GM23248 (cell line): ENCODE results near the gene ZNF33A.

Experiments used
- EZH2 ChIP-seq: fragments of 200-600 bp; sonication (generic); IDR thresholded peaks from 2 replicates; pipeline ENCODE4 v1.6.1; 2018; ENCODE audit warnings: antibody characterized with exemption, mild to moderate bottlenecking; ENCODE audit not compliant: insufficient read depth, poor library complexity, severe bottlenecking
- EZH2phosphoT487 ChIP-seq: fragments of 200-600 bp; sonication (generic); IDR thresholded peaks from 2 replicates; pipeline ENCODE4 v1.6.1; 2018; ENCODE audit warnings: antibody characterized with exemption, moderate library complexity, mild to moderate bottlenecking, low read depth; ENCODE audit not compliant: insufficient read depth

DNA sequence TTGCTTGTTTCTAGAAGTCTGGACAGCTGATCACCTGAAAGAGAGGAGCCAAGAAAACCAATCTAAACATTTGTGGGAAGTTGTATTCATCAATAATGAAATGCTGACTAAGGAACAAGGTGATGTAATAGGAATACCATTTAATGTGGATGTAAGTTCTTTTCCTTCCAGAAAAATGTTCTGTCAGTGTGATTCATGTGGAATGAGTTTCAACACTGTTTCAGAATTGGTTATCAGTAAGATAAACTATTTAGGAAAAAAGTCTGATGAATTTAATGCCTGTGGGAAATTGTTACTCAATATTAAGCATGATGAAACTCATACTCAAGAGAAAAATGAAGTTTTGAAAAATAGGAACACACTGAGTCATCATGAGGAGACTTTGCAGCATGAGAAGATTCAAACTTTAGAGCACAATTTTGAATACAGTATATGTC lies 43.9 kb downstream of the ZNF33A start:
- no peak for TF ChIP-seq EZH2
- no peak for TF ChIP-seq EZH2phosphoT487
